GM23338 (cell line): ENCODE measurements around the gene SLC23A2. TPM values are rescaled to one million over a fixed set of nuclear protein-coding genes. Genes with fewer than 3 reads are reported as not detected.

Experiments used
- ATAC-seq: fragments of 200-7000 bp; cut with Tn5 transposase; 3 replicates; pipeline ENCODE4 v1.9.1; 2020
- DNase-seq: peaks from one replicate; pipeline ENCODE4 v3.0.0-alpha.2; 2015; ENCODE audit warnings: low spot score
- H2AFZ ChIP-seq: fragments of 200-600 bp; sonication (generic); 2 replicates; pipeline ENCODE4 v1.8.0; 2016; ENCODE audit warnings: antibody characterized with exemption, mild to moderate bottlenecking, moderate library complexity
- H3F3A ChIP-seq: fragments of 200-600 bp; sonication (generic); replicated peaks from 2 replicates; pipeline ENCODE4 v1.8.0; 2017; ENCODE audit warnings: antibody characterized with exemption, mixed run types, low read depth
- H3K27ac ChIP-seq: fragments of 200-600 bp; sonication (generic); 2 replicates; pipeline ENCODE4 v1.6.1; 2016; ENCODE audit warnings: low read depth
- H3K27me3 ChIP-seq: fragments of 200-600 bp; sonication (generic); 2 replicates; pipeline ENCODE4 v1.8.0; 2016; ENCODE audit warnings: mild to moderate bottlenecking, mixed run types, moderate library complexity; ENCODE audit not compliant: insufficient read depth
- H3K36me3 ChIP-seq: fragments of 200-600 bp; sonication (generic); 2 replicates; pipeline ENCODE4 v1.8.0; 2016; ENCODE audit warnings: mild to moderate bottlenecking; ENCODE audit not compliant: insufficient read depth
- H3K4me1 ChIP-seq: fragments of 200-600 bp; sonication (generic); 2 replicates; pipeline ENCODE4 v1.8.0; 2016; ENCODE audit warnings: mild to moderate bottlenecking, moderate library complexity; ENCODE audit not compliant: insufficient read depth
- H3K4me2 ChIP-seq: fragments of 200-600 bp; sonication (generic); 2 replicates; pipeline ENCODE4 v1.7.1; 2017; ENCODE audit warnings: mixed run types
- H3K4me3 ChIP-seq: fragments of 200-600 bp; sonication (generic); 2 replicates; pipeline ENCODE4 v1.6.1; 2016; ENCODE audit warnings: mixed run types
- H3K79me2 ChIP-seq: fragments of 200-600 bp; sonication (generic); replicated peaks from 2 replicates; pipeline ENCODE4 v1.8.0; 2017; ENCODE audit warnings: mild to moderate bottlenecking; ENCODE audit not compliant: insufficient read depth
- H3K9me2 ChIP-seq: fragments of 200-600 bp; sonication (generic); 2 replicates; pipeline ENCODE4 v1.8.0; 2017; ENCODE audit not compliant: insufficient read depth
- H4K20me1 ChIP-seq: fragments of 200-600 bp; sonication (generic); replicated peaks from 2 replicates; pipeline ENCODE4 v1.8.0; 2017; ENCODE audit warnings: mild to moderate bottlenecking; ENCODE audit not compliant: insufficient read depth
- H3K27ac Mint-ChIP-seq: 2 replicates; pipeline ENCODE4 v1.8.0; 2020; ENCODE audit warnings: inconsistent platforms, mild to moderate bottlenecking, moderate library complexity, mixed read lengths
- H3K27me3 Mint-ChIP-seq: 3 replicates; pipeline ENCODE4 v1.8.0; 2022; ENCODE audit warnings: low read depth, mild to moderate bottlenecking, moderate library complexity, mixed read lengths, inconsistent platforms; ENCODE audit not compliant: insufficient read depth, poor library complexity
- H3K36me3 Mint-ChIP-seq: 3 replicates; pipeline ENCODE4 v1.8.0; 2021; ENCODE audit warnings: low read depth, mild to moderate bottlenecking, inconsistent platforms, moderate library complexity, mixed read lengths
- H3K4me1 Mint-ChIP-seq: 3 replicates; pipeline ENCODE4 v1.8.0; 2020; ENCODE audit warnings: mild to moderate bottlenecking, inconsistent platforms, mixed read lengths
- H3K4me3 Mint-ChIP-seq: 3 replicates; pipeline ENCODE4 v1.8.0; 2021; ENCODE audit warnings: moderate library complexity, mild to moderate bottlenecking, inconsistent platforms, mixed read lengths
- H3K9me3 Mint-ChIP-seq: 3 replicates; pipeline ENCODE4 v1.8.0; 2020; ENCODE audit warnings: moderate library complexity, mild to moderate bottlenecking, inconsistent platforms, mixed read lengths
- CREB1 ChIP-seq: fragments of 250-450 bp; sonication (Bioruptor Pico); IDR thresholded peaks from 2 replicates; pipeline ENCODE4 v1.5.0; 2020; ENCODE audit warnings: low read depth, mild to moderate bottlenecking, moderate library complexity
- EZH2 ChIP-seq: fragments of 200-600 bp; sonication (generic); IDR thresholded peaks from one replicate; pipeline ENCODE4 v1.8.0; 2017; ENCODE audit warnings: antibody characterized with exemption, mild to moderate bottlenecking, low read depth; ENCODE audit not compliant: unreplicated experiment
- EZH2phosphoT487 ChIP-seq: fragments of 200-600 bp; sonication (generic); IDR thresholded peaks from one replicate; pipeline ENCODE4 v1.8.1; 2018; ENCODE audit warnings: antibody characterized with exemption; ENCODE audit not compliant: unreplicated experiment
- JUNB ChIP-seq: IDR thresholded peaks from one replicate; pipeline ENCODE4 v1.6.1; 2016; ENCODE audit warnings: antibody characterized with exemption; ENCODE audit not compliant: unreplicated experiment
- NANOG ChIP-seq: IDR thresholded peaks from 2 replicates; pipeline ENCODE4 v1.6.1; 2016; ENCODE audit warnings: antibody characterized with exemption, borderline replicate concordance
- POLR2AphosphoS5 ChIP-seq: IDR thresholded peaks from 2 replicates; pipeline ENCODE4 v1.6.1; 2016; ENCODE audit warnings: antibody characterized with exemption, low read depth
- STAT1 ChIP-seq: IDR thresholded peaks from one replicate; pipeline ENCODE4 v1.6.1; 2016; ENCODE audit warnings: antibody characterized with exemption; ENCODE audit not compliant: unreplicated experiment
- ZNF114 ChIP-seq: fragments of 250-450 bp; sonication (Bioruptor Pico); IDR thresholded peaks from 2 replicates; pipeline ENCODE4 v1.5.0; 2020; ENCODE audit warnings: mild to moderate bottlenecking, moderate library complexity
- ZNF331 ChIP-seq: fragments of 250-450 bp; sonication (Bioruptor Pico); IDR thresholded peaks from 2 replicates; pipeline ENCODE4 v1.5.0; 2020; ENCODE audit warnings: low read depth, mild to moderate bottlenecking, moderate library complexity
- polyA plus RNA-seq: library from polyadenylated mRNA; unstranded; fragments of >200 nt; fragmentation: Nextera tagmentation; extraction: Ambion mirVana; gene quantifications from 2 replicates; pipeline ENCODE4 v1.2.1, GENCODE V29; 2016
- total RNA-seq: library from RNA; depleted of rRNA; stranded (reverse); fragments of >200 nt; shearing (Covaris generic); gene quantifications from 2 replicates; pipeline ENCODE4 v1.2.3, GENCODE V29; 2014
- TF ChIP-seq, protein P1 (sequence below): IDR thresholded peaks from 2 replicates; pipeline ENCODE4 v1.6.1; 2016; ENCODE audit warnings: antibody characterized with exemption
- TF ChIP-seq, protein P2 (sequence below): fragments of 250-450 bp; sonication (Bioruptor Pico); IDR thresholded peaks from 2 replicates; pipeline ENCODE4 v1.5.0; 2020; ENCODE audit warnings: mild to moderate bottlenecking, moderate library complexity
- TF ChIP-seq, protein P3 (sequence below), 2 experiments: fragments of 200-600 bp in 1 of 2; sonication (generic) in 1 of 2; conservative IDR thresholded peaks; 2 replicates each; pipeline versions ENCODE4 v1.5.1 to v1.6.1; 2016 to 2017; ENCODE audit warnings: antibody characterized with exemption in 2 of 2, low read depth in 2 of 2, mild to moderate bottlenecking in 2 of 2, moderate library complexity in 1 of 2
- TF ChIP-seq, protein P4 (sequence below): IDR thresholded peaks from one replicate; pipeline ENCODE4 v1.6.1; 2018; ENCODE audit warnings: antibody characterized with exemption; ENCODE audit not compliant: unreplicated experiment

SLC23A2 gene
- total and polyA plus RNA-seq, 2 experiments from 2014 or later, result 4.4 to 20.2 TPM

DNA sequence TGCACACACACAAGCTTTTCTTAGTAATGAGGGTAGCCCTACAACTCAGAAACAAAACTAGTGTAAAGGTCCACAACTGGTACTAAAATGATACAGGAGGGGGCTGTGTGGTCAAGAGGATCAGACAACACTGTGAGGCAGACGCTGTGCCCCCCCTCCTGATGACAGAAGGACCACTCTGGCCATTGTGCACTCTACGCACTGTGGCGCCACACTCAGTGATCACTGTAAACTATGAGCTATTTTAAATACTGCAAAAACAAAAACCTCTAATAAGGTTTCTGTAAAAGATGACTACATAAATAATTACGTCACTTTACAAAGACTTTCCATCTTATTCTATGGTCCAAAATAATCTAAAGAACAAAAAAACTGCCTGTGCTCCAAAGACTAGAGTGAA, 96.1 kb downstream of the SLC23A2 start:
- Histone ChIP-seq H3K27ac (no peak overlapping the region), H3K79me2 (no peaks in the 10 kb centered on the region), H3K4me1 (no peaks in the 10 kb centered on the region), H3K4me2 (no peak overlapping the region), H3K4me3 (no peak overlapping the region), H3F3A (no peaks in the 10 kb centered on the region), H3K27me3 (no peaks in the 10 kb centered on the region), H3K9me2 (no peaks in the 10 kb centered on the region), H3K36me3 (no peaks in the 10 kb centered on the region), H2AFZ (no peak overlapping the region), H4K20me1 (no peaks in the 10 kb centered on the region; the same call in 1 of the 2 replicates)
- DNase-seq (no peak), ATAC-seq (no peak)
- H3K27ac Mint-ChIP-seq, result no peak overlapping the region
- TF ChIP-seq JUNB (no peak), EZH2phosphoT487 (no peak), STAT1 (no peak), ZNF114 (CRISPR knock-in tag) (no peak), ZNF331 (CRISPR knock-in tag) (no peak), EZH2 (no peak), POLR2AphosphoS5 (no peak), CREB1 (CRISPR knock-in tag) (no peak), NANOG (no peak)
- TF ChIP-seq, protein P1, sequence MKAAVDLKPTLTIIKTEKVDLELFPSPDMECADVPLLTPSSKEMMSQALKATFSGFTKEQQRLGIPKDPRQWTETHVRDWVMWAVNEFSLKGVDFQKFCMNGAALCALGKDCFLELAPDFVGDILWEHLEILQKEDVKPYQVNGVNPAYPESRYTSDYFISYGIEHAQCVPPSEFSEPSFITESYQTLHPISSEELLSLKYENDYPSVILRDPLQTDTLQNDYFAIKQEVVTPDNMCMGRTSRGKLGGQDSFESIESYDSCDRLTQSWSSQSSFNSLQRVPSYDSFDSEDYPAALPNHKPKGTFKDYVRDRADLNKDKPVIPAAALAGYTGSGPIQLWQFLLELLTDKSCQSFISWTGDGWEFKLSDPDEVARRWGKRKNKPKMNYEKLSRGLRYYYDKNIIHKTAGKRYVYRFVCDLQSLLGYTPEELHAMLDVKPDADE, result no peak
- TF ChIP-seq, protein P2, sequence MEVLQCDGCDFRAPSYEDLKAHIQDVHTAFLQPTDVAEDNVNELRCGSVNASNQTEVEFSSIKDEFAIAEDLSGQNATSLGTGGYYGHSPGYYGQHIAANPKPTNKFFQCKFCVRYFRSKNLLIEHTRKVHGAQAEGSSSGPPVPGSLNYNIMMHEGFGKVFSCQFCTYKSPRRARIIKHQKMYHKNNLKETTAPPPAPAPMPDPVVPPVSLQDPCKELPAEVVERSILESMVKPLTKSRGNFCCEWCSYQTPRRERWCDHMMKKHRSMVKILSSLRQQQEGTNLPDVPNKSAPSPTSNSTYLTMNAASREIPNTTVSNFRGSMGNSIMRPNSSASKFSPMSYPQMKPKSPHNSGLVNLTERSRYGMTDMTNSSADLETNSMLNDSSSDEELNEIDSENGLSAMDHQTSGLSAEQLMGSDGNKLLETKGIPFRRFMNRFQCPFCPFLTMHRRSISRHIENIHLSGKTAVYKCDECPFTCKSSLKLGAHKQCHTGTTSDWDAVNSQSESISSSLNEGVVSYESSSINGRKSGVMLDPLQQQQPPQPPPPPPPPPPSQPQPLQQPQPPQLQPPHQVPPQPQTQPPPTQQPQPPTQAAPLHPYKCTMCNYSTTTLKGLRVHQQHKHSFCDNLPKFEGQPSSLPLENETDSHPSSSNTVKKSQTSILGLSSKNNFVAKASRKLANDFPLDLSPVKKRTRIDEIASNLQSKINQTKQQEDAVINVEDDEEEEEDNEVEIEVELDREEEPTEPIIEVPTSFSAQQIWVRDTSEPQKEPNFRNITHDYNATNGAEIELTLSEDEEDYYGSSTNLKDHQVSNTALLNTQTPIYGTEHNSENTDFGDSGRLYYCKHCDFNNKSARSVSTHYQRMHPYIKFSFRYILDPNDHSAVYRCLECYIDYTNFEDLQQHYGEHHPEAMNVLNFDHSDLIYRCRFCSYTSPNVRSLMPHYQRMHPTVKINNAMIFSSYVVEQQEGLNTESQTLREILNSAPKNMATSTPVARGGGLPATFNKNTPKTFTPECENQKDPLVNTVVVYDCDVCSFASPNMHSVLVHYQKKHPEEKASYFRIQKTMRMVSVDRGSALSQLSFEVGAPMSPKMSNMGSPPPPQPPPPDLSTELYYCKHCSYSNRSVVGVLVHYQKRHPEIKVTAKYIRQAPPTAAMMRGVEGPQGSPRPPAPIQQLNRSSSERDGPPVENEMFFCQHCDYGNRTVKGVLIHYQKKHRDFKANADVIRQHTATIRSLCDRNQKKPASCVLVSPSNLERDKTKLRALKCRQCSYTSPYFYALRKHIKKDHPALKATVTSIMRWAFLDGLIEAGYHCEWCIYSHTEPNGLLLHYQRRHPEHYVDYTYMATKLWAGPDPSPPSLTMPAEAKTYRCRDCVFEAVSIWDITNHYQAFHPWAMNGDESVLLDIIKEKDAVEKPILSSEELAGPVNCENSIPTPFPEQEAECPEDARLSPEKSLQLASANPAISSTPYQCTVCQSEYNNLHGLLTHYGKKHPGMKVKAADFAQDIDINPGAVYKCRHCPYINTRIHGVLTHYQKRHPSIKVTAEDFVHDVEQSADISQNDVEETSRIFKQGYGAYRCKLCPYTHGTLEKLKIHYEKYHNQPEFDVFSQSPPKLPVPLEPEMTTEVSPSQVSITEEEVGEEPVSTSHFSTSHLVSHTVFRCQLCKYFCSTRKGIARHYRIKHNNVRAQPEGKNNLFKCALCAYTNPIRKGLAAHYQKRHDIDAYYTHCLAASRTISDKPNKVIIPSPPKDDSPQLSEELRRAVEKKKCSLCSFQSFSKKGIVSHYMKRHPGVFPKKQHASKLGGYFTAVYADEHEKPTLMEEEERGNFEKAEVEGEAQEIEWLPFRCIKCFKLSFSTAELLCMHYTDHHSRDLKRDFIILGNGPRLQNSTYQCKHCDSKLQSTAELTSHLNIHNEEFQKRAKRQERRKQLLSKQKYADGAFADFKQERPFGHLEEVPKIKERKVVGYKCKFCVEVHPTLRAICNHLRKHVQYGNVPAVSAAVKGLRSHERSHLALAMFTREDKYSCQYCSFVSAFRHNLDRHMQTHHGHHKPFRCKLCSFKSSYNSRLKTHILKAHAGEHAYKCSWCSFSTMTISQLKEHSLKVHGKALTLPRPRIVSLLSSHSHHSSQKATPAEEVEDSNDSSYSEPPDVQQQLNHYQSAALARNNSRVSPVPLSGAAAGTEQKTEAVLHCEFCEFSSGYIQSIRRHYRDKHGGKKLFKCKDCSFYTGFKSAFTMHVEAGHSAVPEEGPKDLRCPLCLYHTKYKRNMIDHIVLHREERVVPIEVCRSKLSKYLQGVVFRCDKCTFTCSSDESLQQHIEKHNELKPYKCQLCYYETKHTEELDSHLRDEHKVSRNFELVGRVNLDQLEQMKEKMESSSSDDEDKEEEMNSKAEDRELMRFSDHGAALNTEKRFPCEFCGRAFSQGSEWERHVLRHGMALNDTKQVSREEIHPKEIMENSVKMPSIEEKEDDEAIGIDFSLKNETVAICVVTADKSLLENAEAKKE (CRISPR knock-in tag), result no peak
- TF ChIP-seq, protein P3, sequence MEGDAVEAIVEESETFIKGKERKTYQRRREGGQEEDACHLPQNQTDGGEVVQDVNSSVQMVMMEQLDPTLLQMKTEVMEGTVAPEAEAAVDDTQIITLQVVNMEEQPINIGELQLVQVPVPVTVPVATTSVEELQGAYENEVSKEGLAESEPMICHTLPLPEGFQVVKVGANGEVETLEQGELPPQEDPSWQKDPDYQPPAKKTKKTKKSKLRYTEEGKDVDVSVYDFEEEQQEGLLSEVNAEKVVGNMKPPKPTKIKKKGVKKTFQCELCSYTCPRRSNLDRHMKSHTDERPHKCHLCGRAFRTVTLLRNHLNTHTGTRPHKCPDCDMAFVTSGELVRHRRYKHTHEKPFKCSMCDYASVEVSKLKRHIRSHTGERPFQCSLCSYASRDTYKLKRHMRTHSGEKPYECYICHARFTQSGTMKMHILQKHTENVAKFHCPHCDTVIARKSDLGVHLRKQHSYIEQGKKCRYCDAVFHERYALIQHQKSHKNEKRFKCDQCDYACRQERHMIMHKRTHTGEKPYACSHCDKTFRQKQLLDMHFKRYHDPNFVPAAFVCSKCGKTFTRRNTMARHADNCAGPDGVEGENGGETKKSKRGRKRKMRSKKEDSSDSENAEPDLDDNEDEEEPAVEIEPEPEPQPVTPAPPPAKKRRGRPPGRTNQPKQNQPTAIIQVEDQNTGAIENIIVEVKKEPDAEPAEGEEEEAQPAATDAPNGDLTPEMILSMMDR (conservative IDR thresholded peaks at IDR 0.05; ENCODE audit: low read depth in 2 of 2), result no peak
- TF ChIP-seq, protein P4, sequence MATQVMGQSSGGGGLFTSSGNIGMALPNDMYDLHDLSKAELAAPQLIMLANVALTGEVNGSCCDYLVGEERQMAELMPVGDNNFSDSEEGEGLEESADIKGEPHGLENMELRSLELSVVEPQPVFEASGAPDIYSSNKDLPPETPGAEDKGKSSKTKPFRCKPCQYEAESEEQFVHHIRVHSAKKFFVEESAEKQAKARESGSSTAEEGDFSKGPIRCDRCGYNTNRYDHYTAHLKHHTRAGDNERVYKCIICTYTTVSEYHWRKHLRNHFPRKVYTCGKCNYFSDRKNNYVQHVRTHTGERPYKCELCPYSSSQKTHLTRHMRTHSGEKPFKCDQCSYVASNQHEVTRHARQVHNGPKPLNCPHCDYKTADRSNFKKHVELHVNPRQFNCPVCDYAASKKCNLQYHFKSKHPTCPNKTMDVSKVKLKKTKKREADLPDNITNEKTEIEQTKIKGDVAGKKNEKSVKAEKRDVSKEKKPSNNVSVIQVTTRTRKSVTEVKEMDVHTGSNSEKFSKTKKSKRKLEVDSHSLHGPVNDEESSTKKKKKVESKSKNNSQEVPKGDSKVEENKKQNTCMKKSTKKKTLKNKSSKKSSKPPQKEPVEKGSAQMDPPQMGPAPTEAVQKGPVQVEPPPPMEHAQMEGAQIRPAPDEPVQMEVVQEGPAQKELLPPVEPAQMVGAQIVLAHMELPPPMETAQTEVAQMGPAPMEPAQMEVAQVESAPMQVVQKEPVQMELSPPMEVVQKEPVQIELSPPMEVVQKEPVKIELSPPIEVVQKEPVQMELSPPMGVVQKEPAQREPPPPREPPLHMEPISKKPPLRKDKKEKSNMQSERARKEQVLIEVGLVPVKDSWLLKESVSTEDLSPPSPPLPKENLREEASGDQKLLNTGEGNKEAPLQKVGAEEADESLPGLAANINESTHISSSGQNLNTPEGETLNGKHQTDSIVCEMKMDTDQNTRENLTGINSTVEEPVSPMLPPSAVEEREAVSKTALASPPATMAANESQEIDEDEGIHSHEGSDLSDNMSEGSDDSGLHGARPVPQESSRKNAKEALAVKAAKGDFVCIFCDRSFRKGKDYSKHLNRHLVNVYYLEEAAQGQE, result no peak
- peaks cover 9% of the 10 kb centered on the region; the same call in 2 of the 3 replicates for H3K9me3 Mint-ChIP-seq
- H3K4me1 Mint-ChIP-seq, result peaks cover 4% of the 10 kb centered on the region; the same call in 1 of the 3 replicates
- no peak overlapping the region for H3K4me3 Mint-ChIP-seq
- peaks cover 2% of the 10 kb centered on the region for H3K27me3 Mint-ChIP-seq
- peaks cover 16% of the 10 kb centered on the region for H3K36me3 Mint-ChIP-seq
